Activated naive CD4-positive, alpha-beta T cell treated with anti-CD3 and anti-CD28 coated beads, Interleukin-2, amount 10 ng/mL, durations not matched to agents 7 days and 5 days (primary cell): ENCODE data around the gene RAG2.

Experiments used
- CTCF ChIA-PET: fragments of 350-600 bp; sonication (Branson Sonifier 250); formaldehyde crosslinking; loops from one replicate; lab custom pipeline; 2021; ENCODE audit warnings: antibody characterized with exemption; lab: Charles Lee
- DNase-seq: peaks from one replicate; pipeline ENCODE4 v3.0.0-alpha.2; 2020
- H3K27ac Mint-ChIP-seq: one replicate; pipeline ENCODE4 v1.8.0; 2021; ENCODE audit warnings: mild to moderate bottlenecking, moderate library complexity, mixed read lengths
- H3K27me3 Mint-ChIP-seq: one replicate; pipeline ENCODE4 v1.8.0; 2021; ENCODE audit warnings: mild to moderate bottlenecking, mixed read lengths
- H3K36me3 Mint-ChIP-seq: one replicate; pipeline ENCODE4 v1.8.0; 2021; ENCODE audit warnings: mixed read lengths
- H3K4me1 Mint-ChIP-seq: one replicate; pipeline ENCODE4 v1.8.0; 2021; ENCODE audit warnings: mixed read lengths
- H3K4me3 Mint-ChIP-seq: one replicate; pipeline ENCODE4 v1.8.0; 2021; ENCODE audit warnings: mild to moderate bottlenecking, moderate library complexity, mixed read lengths
- H3K9me3 Mint-ChIP-seq: one replicate; pipeline ENCODE4 v1.8.0; 2021; ENCODE audit warnings: mixed read lengths

The RAG2 gene

GRCh38 chr11:36586543-36586942, 11.5 kb downstream of the RAG2 start:
- H3K27me3 Mint-ChIP-seq: no peaks in the 10 kb centered on the region
- CTCF ChIA-PET: interaction anchor here (1.6 kb wide), 1 partner anchor 160 kb away, joined by 4 read pairs; no protein-coding TSS in a partner anchor
- no peak overlapping the region for H3K4me3 Mint-ChIP-seq
- H3K36me3 Mint-ChIP-seq: no peaks in the 10 kb centered on the region
- no peaks in the 10 kb centered on the region for H3K9me3 Mint-ChIP-seq
- H3K27ac Mint-ChIP-seq: no peak overlapping the region
- H3K4me1 Mint-ChIP-seq: no peaks in the 10 kb centered on the region
- no peak for DNase-seq

- Mint-ChIP-seq H3K9me3 (no peaks in the 10 kb centered on the region), H3K4me3 (no peak overlapping the region), H3K4me1 (no peaks in the 10 kb centered on the region), H3K36me3 (no peaks in the 10 kb centered on the region), H3K27ac (no peak overlapping the region), H3K27me3 (no peaks in the 10 kb centered on the region)
- DNase-seq: no peak
- CTCF ChIA-PET: no interaction called here
Observed at GRCh38 chr11:36583667-36584066, 14.4 kb downstream of the RAG2 start.

- Mint-ChIP-seq H3K9me3 (no peaks in the 10 kb centered on the region), H3K4me1 (no peaks in the 10 kb centered on the region), H3K36me3 (no peaks in the 10 kb centered on the region), H3K27ac (no peak overlapping the region), H3K27me3 (no peaks in the 10 kb centered on the region), H3K4me3 (no peak overlapping the region)
- CTCF ChIA-PET: interaction anchor here (1.5 kb wide), 1 partner anchor 90 kb away, joined by 3 read pairs; no protein-coding TSS in a partner anchor
- no peak for DNase-seq
Observed at GRCh38 chr11:36581536-36581935, 16.5 kb downstream of the RAG2 start.

DNA sequence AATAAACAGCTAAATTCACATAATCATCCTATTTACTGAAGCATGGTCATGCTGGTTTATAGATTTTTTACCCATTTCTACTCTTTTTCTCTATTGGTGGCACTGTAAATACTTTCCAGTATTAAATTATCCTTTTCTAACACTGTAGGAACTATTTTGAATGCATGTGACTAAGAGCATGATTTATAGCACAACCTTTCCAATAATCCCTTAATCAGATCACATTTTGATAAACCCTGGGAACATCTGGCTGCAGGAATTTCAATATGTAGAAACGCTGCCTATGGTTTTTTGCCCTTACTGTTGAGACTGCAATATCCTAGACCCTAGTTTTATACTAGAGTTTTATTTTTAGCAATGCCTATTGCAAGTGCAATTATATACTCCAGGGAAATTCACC, 19.6 kb downstream of the RAG2 start:
- CTCF ChIA-PET: no interaction called here
- no peaks in the 10 kb centered on the region for H3K36me3 Mint-ChIP-seq
- DNase-seq: no peak
- no peaks in the 10 kb centered on the region for H3K9me3 Mint-ChIP-seq
- no peak overlapping the region for H3K4me3 Mint-ChIP-seq
- no peak overlapping the region for H3K27ac Mint-ChIP-seq
- peaks cover 21% of the 10 kb centered on the region for H3K27me3 Mint-ChIP-seq
- H3K4me1 Mint-ChIP-seq: no peaks in the 10 kb centered on the region

DNA sequence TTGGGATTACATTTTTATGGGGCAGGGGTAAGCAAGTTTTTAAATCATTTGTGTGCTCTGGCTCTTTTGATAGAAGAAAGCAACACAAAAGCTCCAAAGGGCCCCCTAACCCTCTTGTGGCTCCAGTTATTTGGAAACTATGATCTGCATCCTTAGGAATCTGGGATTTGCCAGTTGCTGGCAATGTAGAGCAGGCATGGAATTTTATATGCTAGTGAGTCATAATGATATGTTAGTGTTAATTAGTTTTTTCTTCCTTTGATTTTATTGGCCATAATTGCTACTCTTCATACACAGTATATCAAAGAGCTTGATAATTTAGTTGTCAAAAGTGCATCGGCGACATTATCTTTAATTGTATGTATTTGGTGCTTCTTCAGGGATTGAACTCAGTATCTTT, 20.2 kb downstream of the RAG2 start:
- DNase-seq: no peak
- Mint-ChIP-seq H3K27ac (no peak overlapping the region), H3K27me3 (peaks cover 25% of the 10 kb centered on the region), H3K4me3 (no peak overlapping the region), H3K36me3 (no peaks in the 10 kb centered on the region), H3K9me3 (no peaks in the 10 kb centered on the region), H3K4me1 (no peaks in the 10 kb centered on the region)
- CTCF ChIA-PET: no interaction called here

GRCh38 chr11:36577373-36577772, 20.7 kb downstream of the RAG2 start:
- no peaks in the 10 kb centered on the region for H3K36me3 Mint-ChIP-seq
- peaks cover 25% of the 10 kb centered on the region for H3K27me3 Mint-ChIP-seq
- no peak overlapping the region for H3K4me3 Mint-ChIP-seq
- no peaks in the 10 kb centered on the region for H3K9me3 Mint-ChIP-seq
- CTCF ChIA-PET: interaction anchor here (1.5 to 2.5 kb wide), 2 partner anchors 13 to 169 kb away, joined by 3 to 7 read pairs; no protein-coding TSS in a partner anchor
- H3K4me1 Mint-ChIP-seq: no peaks in the 10 kb centered on the region
- H3K27ac Mint-ChIP-seq: no peak overlapping the region
- DNase-seq: no peak

DNA sequence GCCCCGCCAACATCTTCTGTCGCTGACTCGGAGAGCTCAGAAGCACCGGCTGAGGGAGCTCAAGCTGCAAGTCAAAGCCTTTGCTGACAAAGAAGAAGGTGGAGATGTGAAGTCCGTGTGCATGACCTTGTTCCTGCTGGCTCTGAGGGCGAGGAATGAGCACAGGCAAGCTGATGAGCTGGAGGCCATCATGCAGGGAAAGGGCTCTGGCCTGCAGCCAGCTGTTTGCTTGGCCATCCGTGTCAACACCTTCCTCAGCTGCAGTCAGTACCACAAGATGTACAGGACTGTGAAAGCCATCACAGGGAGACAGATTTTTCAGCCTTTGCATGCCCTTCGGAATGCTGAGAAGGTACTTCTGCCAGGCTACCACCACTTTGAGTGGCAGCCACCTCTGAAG, 23.6 kb downstream of the RAG2 start:
- H3K4me3 Mint-ChIP-seq: no peak overlapping the region
- no peaks in the 10 kb centered on the region for H3K4me1 Mint-ChIP-seq
- no peak overlapping the region for H3K27ac Mint-ChIP-seq
- peaks cover 38% of the 10 kb centered on the region for H3K27me3 Mint-ChIP-seq
- no peak for DNase-seq
- CTCF ChIA-PET: interaction anchor here (2.8 kb wide), 1 partner anchor 10 kb away, joined by 15 read pairs; no protein-coding TSS in a partner anchor
- no peaks in the 10 kb centered on the region for H3K9me3 Mint-ChIP-seq
- H3K36me3 Mint-ChIP-seq: no peaks in the 10 kb centered on the region

GRCh38 chr11:36569095-36569494, 28.9 kb downstream of the RAG2 start:
- H3K27ac Mint-ChIP-seq: no peak overlapping the region
- no peak for DNase-seq
- H3K4me1 Mint-ChIP-seq: peaks cover 6% of the 10 kb centered on the region
- CTCF ChIA-PET: no interaction called here
- no peaks in the 10 kb centered on the region for H3K9me3 Mint-ChIP-seq
- peaks cover 55% of the 10 kb centered on the region for H3K27me3 Mint-ChIP-seq
- H3K36me3 Mint-ChIP-seq: no peaks in the 10 kb centered on the region
- H3K4me3 Mint-ChIP-seq: no peak overlapping the region

GRCh38 chr11:36567694-36568093, 30.3 kb downstream of the RAG2 start, which contains the start of gene RAG1:
Gene RAG1 (plus strand): TSS chr11:36568007. CDS start chr11:36573305, 5,298 bp downstream.
- peaks cover 54% of the 10 kb centered on the region for H3K27me3 Mint-ChIP-seq
- H3K9me3 Mint-ChIP-seq: no peaks in the 10 kb centered on the region
- no peak for DNase-seq
- CTCF ChIA-PET: interaction anchor here (1.3 to 9.8 kb wide), 2 partner anchors 168 to 179 kb away, joined by 3 to 204 read pairs; no protein-coding TSS in a partner anchor
- no peak within 1 kb of the TSS for H3K27ac Mint-ChIP-seq
- no peaks in the 10 kb centered on the region for H3K36me3 Mint-ChIP-seq
- H3K4me1 Mint-ChIP-seq: peaks cover 6% of the 10 kb centered on the region
- no peak within 1 kb of the TSS for H3K4me3 Mint-ChIP-seq

DNA sequence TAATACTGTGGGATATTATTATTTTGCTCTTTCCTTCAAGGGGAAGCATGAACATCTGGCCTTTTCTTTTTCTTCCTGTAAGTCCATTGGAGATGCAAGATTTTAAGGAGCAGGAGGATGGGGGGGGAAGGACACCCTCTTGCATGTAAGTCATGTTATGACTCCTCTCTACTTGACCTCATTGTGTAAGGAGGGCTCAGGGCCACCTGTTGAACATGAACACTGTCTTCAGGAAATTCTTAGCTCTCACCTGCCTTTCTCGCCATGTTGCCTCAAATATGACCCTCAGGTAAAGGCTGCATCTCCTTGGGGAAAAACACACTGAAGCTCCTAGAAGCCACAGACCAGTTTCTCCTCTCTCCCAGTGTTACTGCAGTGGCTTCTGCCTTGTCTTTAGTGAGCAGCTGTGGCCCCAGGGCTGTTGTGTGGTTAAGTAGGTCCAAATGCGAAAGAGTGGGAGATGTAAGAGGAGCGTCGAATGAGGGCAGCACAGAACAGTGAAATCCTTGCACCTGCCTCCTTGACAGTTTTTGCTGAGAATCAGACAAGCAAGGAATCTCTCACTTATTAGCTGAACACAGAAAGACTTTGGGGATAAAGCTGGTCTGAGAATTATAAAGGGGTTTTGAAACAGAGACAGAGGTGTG, 31.5 kb downstream of the RAG2 start:
- H3K9me3 Mint-ChIP-seq: no peaks in the 10 kb centered on the region
- H3K4me3 Mint-ChIP-seq: no peak overlapping the region
- no peak overlapping the region for H3K27ac Mint-ChIP-seq
- peaks cover 49% of the 10 kb centered on the region for H3K27me3 Mint-ChIP-seq
- DNase-seq: no peak
- peaks cover 6% of the 10 kb centered on the region for H3K4me1 Mint-ChIP-seq
- CTCF ChIA-PET: interaction anchor here (0.9 to 9.8 kb wide), 3 partner anchors 103 to 180 kb away, joined by 3 to 204 read pairs (median 3); no protein-coding TSS in a partner anchor
- no peaks in the 10 kb centered on the region for H3K36me3 Mint-ChIP-seq

DNA sequence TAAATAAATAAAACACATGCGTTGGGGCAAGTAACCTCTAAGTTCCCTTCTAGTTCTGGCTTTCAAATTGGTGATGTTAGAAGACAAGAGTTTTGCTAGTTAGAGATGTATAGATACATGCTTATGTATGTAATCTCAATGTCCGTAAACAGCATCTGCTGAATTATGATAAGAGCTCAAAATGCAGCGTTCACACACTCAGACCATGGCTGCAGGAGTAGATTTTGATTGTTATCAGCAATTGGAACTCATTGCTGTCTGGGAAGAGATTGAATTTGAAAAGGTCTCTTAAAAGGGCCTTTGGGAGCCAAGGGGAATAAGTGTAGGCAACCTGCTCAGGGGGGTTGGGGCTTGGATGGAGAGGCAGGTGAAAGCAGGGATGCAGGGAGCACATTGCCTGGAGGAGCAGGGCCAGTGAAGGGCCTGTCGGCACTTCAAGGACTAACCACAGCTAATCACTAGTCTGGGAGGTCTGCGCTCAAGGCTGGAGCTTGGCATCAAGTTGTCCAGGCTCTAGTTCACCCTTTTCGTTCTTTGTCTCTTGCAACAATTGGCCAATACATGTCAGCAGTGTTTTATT, 32.9 kb downstream of the RAG2 start:
- CTCF ChIA-PET: interaction anchor here (0.7 to 9.8 kb wide), 17 partner anchors 8 to 298 kb away, joined by 3 to 204 read pairs (median 5); no protein-coding TSS in a partner anchor
- Mint-ChIP-seq H3K27ac (no peak overlapping the region), H3K27me3 (peaks cover 51% of the 10 kb centered on the region), H3K36me3 (peaks cover 2% of the 10 kb centered on the region), H3K9me3 (peaks cover 4% of the 10 kb centered on the region), H3K4me1 (peaks cover 6% of the 10 kb centered on the region), H3K4me3 (no peak overlapping the region)
- no peak for DNase-seq

GRCh38 chr11:36564376-36565030, 33.5 kb downstream of the RAG2 start:
- CTCF ChIA-PET: interaction anchor here (0.7 to 9.8 kb wide), 23 partner anchors 9 to 297 kb away, joined by 3 to 204 read pairs (median 4); partner anchors contain the start of gene TRAF6
- peaks cover 2% of the 10 kb centered on the region for H3K36me3 Mint-ChIP-seq
- peak overlapping the region; percentile 29 for H3K4me3 Mint-ChIP-seq
- no peak overlapping the region for H3K27ac Mint-ChIP-seq
- peaks cover 10% of the 10 kb centered on the region for H3K9me3 Mint-ChIP-seq
- H3K27me3 Mint-ChIP-seq: peaks cover 53% of the 10 kb centered on the region
- H3K4me1 Mint-ChIP-seq: peaks cover 12% of the 10 kb centered on the region
- DNase-seq: peak; percentile 74

GRCh38 chr11:36558571-36559413, 39.2 kb downstream of the RAG2 start:
- no peak for DNase-seq
- Mint-ChIP-seq H3K27me3 (peaks cover 20% of the 10 kb centered on the region), H3K27ac (peak overlapping the region; percentile 96), H3K9me3 (peaks cover 17% of the 10 kb centered on the region), H3K4me3 (peak overlapping the region; percentile 57), H3K4me1 (peaks cover 28% of the 10 kb centered on the region), H3K36me3 (peaks cover 4% of the 10 kb centered on the region)
- CTCF ChIA-PET: interaction anchor here (9.8 kb wide), 1 partner anchor 188 kb away, joined by 204 read pairs; no protein-coding TSS in a partner anchor
